ENCODE data around the gene TYW5. TPM values are rescaled to one million over a fixed set of nuclear protein-coding genes. Genes with fewer than 3 reads are reported as not detected.
A peak's percentile ranks its signal among the peaks of the same experiment; 100 is the strongest.

TYW5 gene
- total and polyA plus RNA-seq, 2 of the 13 experiments (the other 11 are each of a cell fraction or from before 2014, with no cell fraction given): 8.3 to 14.6 TPM

- TF ChIP-seq ZNF646 (CRISPR knock-in tag; IDR thresholded peaks at IDR 0.05): 0 out of 2 replicates have a peak, but pooled peaks have one; percentile 38
- no peak for TF ChIP-seq ZNF878 (CRISPR knock-in tag; IDR thresholded peaks at IDR 0.05)
- 0 out of 2 replicates have a peak, but pooled peaks have one; percentile 52 for TF ChIP-seq ZNF800 (CRISPR knock-in tag; IDR thresholded peaks at IDR 0.05)
- TF ChIP-seq AGO2 (optimal IDR thresholded peaks at IDR 0.05; ENCODE audit: low read depth, low read length): no peak
- peak; percentile 62; the same call in 1 of the 2 replicates for TF ChIP-seq HOMEZ (CRISPR knock-in tag; IDR thresholded peaks at IDR 0.05; ENCODE audit: low read depth)
- 0 out of 2 replicates have a peak, but pooled peaks have one; percentile 28 for TF ChIP-seq GATAD2A (CRISPR knock-in tag; IDR thresholded peaks at IDR 0.05)
- TF ChIP-seq ELF4 (CRISPR knock-in tag; IDR thresholded peaks at IDR 0.05; ENCODE audit: borderline replicate concordance): 0 out of 2 replicates have a peak, but pooled peaks have one; percentile 17
- peak; percentile 13; the same call in 1 of the 2 replicates for TF ChIP-seq TFDP2 (CRISPR knock-in tag; IDR thresholded peaks at IDR 0.05)
- TF ChIP-seq CBX1 (IDR thresholded peaks at IDR 0.05; ENCODE audit: low read depth): peak; percentile 77
- no peak for TF ChIP-seq ARNT2 (CRISPR knock-in tag; IDR thresholded peaks at IDR 0.05; ENCODE audit: low read depth)
- TF ChIP-seq ZBTB7A (CRISPR knock-in tag; IDR thresholded peaks at IDR 0.05): no peak
- TF ChIP-seq WIZ (CRISPR knock-in tag; IDR thresholded peaks at IDR 0.05): peak; percentile 87; the same call in 1 of the 2 replicates
- no peak for TF ChIP-seq RNF219 (CRISPR knock-in tag; IDR thresholded peaks at IDR 0.05)
Measured at GRCh38 chr2:199985625-199986207, 30.4 kb upstream of the TYW5 start (continued).
